Karpas-422 (cell line): Measurements from ENCODE around the gene KIAA0319L. TPM values are rescaled to one million over a fixed set of nuclear protein-coding genes. Genes with fewer than 3 reads are reported as not detected.

ENCODE experiments used
- DNase-seq: peaks from one replicate; pipeline ENCODE4 v3.0.0-alpha.2; 2015
- H2AFZ ChIP-seq: fragments of 200-600 bp; sonication (generic); 2 replicates; pipeline ENCODE4 v1.6.1; 2014; ENCODE audit warnings: antibody characterized with exemption, low read length, mixed read lengths
- H3K27ac ChIP-seq: fragments of 200-600 bp; sonication (generic); 2 replicates; pipeline ENCODE4 v1.5.1; 2014; ENCODE audit warnings: mild to moderate bottlenecking, low read length, moderate library complexity
- H3K27me3 ChIP-seq: fragments of 200-600 bp; sonication (generic); 2 replicates; pipeline ENCODE4 v1.6.1; 2014; ENCODE audit warnings: low read length, mixed read lengths
- H3K36me3 ChIP-seq: fragments of 200-600 bp; sonication (generic); 2 replicates; pipeline ENCODE4 v1.6.1; 2014; ENCODE audit warnings: low read length, mixed read lengths; ENCODE audit not compliant: insufficient read depth
- H3K4me1 ChIP-seq: fragments of 200-600 bp; sonication (generic); 2 replicates; pipeline ENCODE4 v1.6.1; 2014; ENCODE audit warnings: mild to moderate bottlenecking, low read length, mixed read lengths
- H3K4me2 ChIP-seq: fragments of 200-600 bp; sonication (generic); 2 replicates; pipeline ENCODE4 v1.6.1; 2014; ENCODE audit warnings: low read length, low read depth, mild to moderate bottlenecking; ENCODE audit not compliant: poor library complexity, severe bottlenecking
- H3K4me3 ChIP-seq: fragments of 200-600 bp; sonication (generic); 2 replicates; pipeline ENCODE4 v1.5.1; 2014; ENCODE audit warnings: mild to moderate bottlenecking, antibody characterized with exemption, low read length, mixed read lengths
- H3K79me2 ChIP-seq: fragments of 200-600 bp; sonication (generic); 2 replicates; pipeline ENCODE4 v1.6.1; 2014; ENCODE audit warnings: mild to moderate bottlenecking, low read length, mixed read lengths
- H3K9ac ChIP-seq: fragments of 200-600 bp; sonication (generic); 2 replicates; pipeline ENCODE4 v1.6.0; 2014; ENCODE audit warnings: low read length
- H3K9me2 ChIP-seq: fragments of 200-600 bp; sonication (generic), shearing (Covaris generic); replicated peaks from 2 replicates; pipeline ENCODE4 v1.6.0; 2014; ENCODE audit warnings: mild to moderate bottlenecking, low read length, moderate library complexity; ENCODE audit not compliant: insufficient read depth
- H3K9me3 ChIP-seq: fragments of 300-700, 200-600 bp; sonication (generic); 2 replicates; pipeline ENCODE4 v1.6.1; 2014; ENCODE audit warnings: low read length, mixed read lengths
- H4K20me1 ChIP-seq: fragments of 200-600 bp; sonication (generic); 2 replicates; pipeline ENCODE4 v1.6.1; 2014; ENCODE audit warnings: mild to moderate bottlenecking, antibody characterized with exemption, low read length, low read depth; ENCODE audit not compliant: insufficient read depth
- total RNA-seq: library from RNA; depleted of rRNA; stranded (reverse); fragments of >200 nt; shearing (Covaris generic); gene quantifications from 2 replicates; pipeline ENCODE4 v1.2.3, GENCODE V29; 2014; ENCODE audit warnings: low replicate concordance

Gene KIAA0319L
- total RNA-seq, 1 experiment from 2014 or later = 34.0 TPM

- Histone ChIP-seq H3K4me1 (peaks cover 41% of the 10 kb centered on the region), H3K9ac (no peak overlapping the region), H3K9me2 (no peaks in the 10 kb centered on the region), H3K36me3 (no peaks in the 10 kb centered on the region), H2AFZ (no peak overlapping the region), H3K9me3 (peaks cover 5% of the 10 kb centered on the region; the same call in 1 of the 2 replicates), H3K4me2 (no peak overlapping the region), H3K4me3 (no peak overlapping the region), H4K20me1 (no peaks in the 10 kb centered on the region), H3K27ac (no peak overlapping the region), H3K79me2 (peaks cover 91% of the 10 kb centered on the region), H3K27me3 (no peaks in the 10 kb centered on the region)
- DNase-seq = no peak
Measured at GRCh38 chr1:35511305-35511704, 45.9 kb downstream of the KIAA0319L start.

- Histone ChIP-seq H3K4me1 (peaks cover 48% of the 10 kb centered on the region), H3K9ac (peak overlapping the region; percentile 65), H3K79me2 (peaks cover 89% of the 10 kb centered on the region), H3K36me3 (peaks cover 12% of the 10 kb centered on the region; the same call in 1 of the 2 replicates), H2AFZ (no peak overlapping the region), H3K9me2 (no peaks in the 10 kb centered on the region), H3K27ac (peak overlapping the region; percentile 89), H3K4me2 (peak overlapping the region; percentile 89), H3K27me3 (no peaks in the 10 kb centered on the region), H3K4me3 (peak overlapping the region; percentile 57), H4K20me1 (no peaks in the 10 kb centered on the region), H3K9me3 (no peaks in the 10 kb centered on the region)
- DNase-seq = peak; percentile 51
Measured at GRCh38 chr1:35509558-35509957, 47.6 kb downstream of the KIAA0319L start.

GRCh38 chr1:35507947-35508346 is 49.3 kb downstream of the KIAA0319L start:
- no peaks in the 10 kb centered on the region for H3K9me2 ChIP-seq
- no peak overlapping the region for H3K4me3 ChIP-seq
- DNase-seq = no peak
- no peaks in the 10 kb centered on the region for H3K9me3 ChIP-seq
- peaks cover 48% of the 10 kb centered on the region for H3K4me1 ChIP-seq
- H3K9ac ChIP-seq = peak overlapping the region; percentile 44; the same call in 1 of the 2 replicates
- no peaks in the 10 kb centered on the region for H4K20me1 ChIP-seq
- H3K36me3 ChIP-seq = peaks cover 12% of the 10 kb centered on the region; the same call in 1 of the 2 replicates
- peaks cover 83% of the 10 kb centered on the region for H3K79me2 ChIP-seq
- H3K27ac ChIP-seq = peak overlapping the region; percentile 89
- H3K27me3 ChIP-seq = no peaks in the 10 kb centered on the region
- no peak overlapping the region for H2AFZ ChIP-seq
- peak overlapping the region; percentile 89 for H3K4me2 ChIP-seq

- Histone ChIP-seq H4K20me1 (no peaks in the 10 kb centered on the region), H3K27me3 (no peaks in the 10 kb centered on the region), H3K4me3 (peak overlapping the region; percentile 12; the same call in 1 of the 2 replicates), H3K36me3 (peaks cover 12% of the 10 kb centered on the region; the same call in 1 of the 2 replicates), H3K4me1 (peaks cover 48% of the 10 kb centered on the region), H3K9me2 (no peaks in the 10 kb centered on the region), H3K9ac (peak overlapping the region; percentile 44), H2AFZ (no peak overlapping the region), H3K4me2 (peak overlapping the region; percentile 89), H3K79me2 (peaks cover 83% of the 10 kb centered on the region), H3K9me3 (no peaks in the 10 kb centered on the region), H3K27ac (peak overlapping the region; percentile 89)
- DNase-seq = peak; percentile 59
Measured at GRCh38 chr1:35506960-35507912, 50.0 kb downstream of the KIAA0319L start.

- Histone ChIP-seq H2AFZ (no peak overlapping the region), H3K4me2 (peak overlapping the region; percentile 89), H3K9ac (peak overlapping the region; percentile 44)
Measured at GRCh38 chr1:35505911-35506798, 51.0 kb downstream of the KIAA0319L start.

GRCh38 chr1:35502242-35502641 is 55.0 kb downstream of the KIAA0319L start:
- no peak overlapping the region for H2AFZ ChIP-seq
- no peak overlapping the region for H3K4me2 ChIP-seq
- H3K9ac ChIP-seq = no peak overlapping the region
- H4K20me1 ChIP-seq = no peaks in the 10 kb centered on the region
- H3K27me3 ChIP-seq = no peaks in the 10 kb centered on the region
- peaks cover 17% of the 10 kb centered on the region for H3K4me1 ChIP-seq
- H3K79me2 ChIP-seq = peaks cover 54% of the 10 kb centered on the region
- H3K36me3 ChIP-seq = peaks cover 12% of the 10 kb centered on the region; the same call in 1 of the 2 replicates
- no peak overlapping the region for H3K4me3 ChIP-seq
- DNase-seq = no peak
- no peaks in the 10 kb centered on the region for H3K9me3 ChIP-seq
- H3K27ac ChIP-seq = no peak overlapping the region
- H3K9me2 ChIP-seq = no peaks in the 10 kb centered on the region

More at GRCh38 chr1:35505911-35506798, 51.0 kb downstream of the KIAA0319L start:
- peak overlapping the region; percentile 89 for H3K27ac ChIP-seq
- no peaks in the 10 kb centered on the region for H3K27me3 ChIP-seq
- H3K36me3 ChIP-seq = peaks cover 12% of the 10 kb centered on the region; the same call in 1 of the 2 replicates
- peaks cover 77% of the 10 kb centered on the region for H3K79me2 ChIP-seq
- peak overlapping the region; percentile 12; the same call in 1 of the 2 replicates for H3K4me3 ChIP-seq
- no peaks in the 10 kb centered on the region for H3K9me2 ChIP-seq
- H3K4me1 ChIP-seq = peaks cover 48% of the 10 kb centered on the region
- H3K9me3 ChIP-seq = no peaks in the 10 kb centered on the region
- peak; percentile 67 for DNase-seq
- H4K20me1 ChIP-seq = no peaks in the 10 kb centered on the region

GRCh38 chr1:35500439-35500838 is 56.8 kb downstream of the KIAA0319L start:
- Histone ChIP-seq H3K9ac (no peak overlapping the region), H3K27me3 (no peaks in the 10 kb centered on the region), H3K36me3 (peaks cover 4% of the 10 kb centered on the region; the same call in 1 of the 2 replicates), H3K9me2 (no peaks in the 10 kb centered on the region), H3K4me2 (no peak overlapping the region), H4K20me1 (no peaks in the 10 kb centered on the region), H3K4me1 (no peaks in the 10 kb centered on the region), H3K9me3 (no peaks in the 10 kb centered on the region), H3K4me3 (no peak overlapping the region), H2AFZ (no peak overlapping the region), H3K79me2 (peaks cover 36% of the 10 kb centered on the region), H3K27ac (no peak overlapping the region)
- DNase-seq = no peak
